GM10266 (cell line): Measurements from ENCODE around the gene FBXL15.

Experiments
- DNase-seq: peaks from one replicate; pipeline ENCODE4 v3.0.0; 2012; ENCODE audit errors: extremely low spot score
- CTCF ChIP-seq: IDR thresholded peaks from 2 replicates; pipeline ENCODE4 v1.5.1; 2012; ENCODE audit warnings: mild to moderate bottlenecking, low read depth; ENCODE audit not compliant: control insufficient read depth, insufficient read depth; ENCODE audit errors: missing control alignments

Gene FBXL15

GRCh38 chr10:102455893-102456471 lies 35.3 kb downstream of the FBXL15 start:
- no peak for DNase-seq
- TF ChIP-seq CTCF, result no peak

DNA sequence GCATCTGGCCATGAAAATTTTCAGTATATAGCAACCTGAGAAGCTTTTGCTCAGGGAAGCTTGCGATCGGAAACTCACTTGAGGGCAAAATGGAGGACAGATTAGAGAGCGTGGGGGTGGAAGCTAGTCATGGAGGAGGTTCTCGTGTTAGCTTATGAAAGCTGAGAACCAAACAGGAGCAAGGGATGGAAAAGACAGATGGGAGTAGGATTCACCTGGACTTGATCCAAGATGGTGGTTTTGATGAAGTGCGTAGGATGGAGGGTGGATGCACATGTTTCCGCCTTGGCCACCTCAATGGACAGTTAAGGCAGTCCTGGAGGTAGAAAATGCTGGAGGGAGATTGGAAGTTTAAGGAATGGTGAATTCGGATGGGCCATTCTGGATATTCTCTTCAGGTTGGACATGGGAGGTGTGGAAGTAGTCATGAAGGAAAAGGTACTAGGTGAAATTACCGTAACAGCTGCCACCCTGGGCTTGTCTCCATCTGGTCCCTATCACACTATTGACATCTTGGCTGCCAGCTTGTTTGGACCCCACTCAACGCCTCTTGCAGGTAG lies 37.0 kb downstream of the FBXL15 start:
- no peak for TF ChIP-seq CTCF
- DNase-seq, result no peak

- no peak for TF ChIP-seq CTCF
- no peak for DNase-seq
These were observed 38.0 kb downstream of the FBXL15 start for GRCh38 chr10:102458656-102459055.

- DNase-seq, result no peak
- TF ChIP-seq CTCF, result no peak
These were observed 40.2 kb downstream of the FBXL15 start for GRCh38 chr10:102460836-102461186.

- TF ChIP-seq CTCF, result no peak
- peak; percentile 98 for DNase-seq
These were observed 40.8 kb downstream of the FBXL15 start for GRCh38 chr10:102461187-102462054.

- TF ChIP-seq CTCF, result no peak
- no peak for DNase-seq
These were observed 41.9 kb downstream of the FBXL15 start for GRCh38 chr10:102462512-102463054.
